Motor neuron (in vitro differentiated cells): ENCODE data around the gene PTPRD. TPM values are rescaled to one million over a fixed set of nuclear protein-coding genes. Genes with fewer than 3 reads are reported as not detected.
A peak's percentile ranks its signal among the peaks of the same experiment; 100 is the strongest.

Experiments used
- ATAC-seq, 8 experiments: fragments of 200-7000 bp; cut with Tn5 transposase; replicated peaks in 6 of 8; 2 replicates each; pipeline ENCODE4 v1.8.0; 2021; ENCODE audit warnings: mild to moderate bottlenecking in 8 of 8, moderate library complexity in 8 of 8
- H3K27ac ChIP-seq, 2 donors: fragments of 250-450 bp; sonication (Bioruptor Pico); 2 replicates each; pipeline ENCODE4 v1.9.0; 2021; ENCODE audit warnings: antibody characterized with exemption in 2 of 2, mild to moderate bottlenecking in 2 of 2, moderate library complexity in 1 of 2
- H3K4me1 ChIP-seq, 2 donors: fragments of 250-450 bp; sonication (Bioruptor Pico); replicated peaks in 1 of 2; 2 replicates each; pipeline ENCODE4 v1.6.1; 2021; ENCODE audit warnings: antibody characterized with exemption in 2 of 2, mild to moderate bottlenecking in 2 of 2, moderate library complexity in 1 of 2
- H3K4me3 ChIP-seq, 5 donors: fragments of 250-450 bp; sonication (Bioruptor Pico); 2 replicates each; pipeline ENCODE4 v1.9.0; 2021; ENCODE audit warnings: antibody characterized with exemption in 5 of 5, mild to moderate bottlenecking in 5 of 5, moderate library complexity in 4 of 5
- WGBS, 10 experiments: fragments of 450-650 bp; shearing (Covaris generic); methylation state at CpG; one replicate each; pipeline ENCODE4 v1.0.0; 2022; 5-methylcytosine and 5-hydroxymethylcytosine counted together
- in situ Hi-C, 9 experiments: fragments of 400-800 bp; cut with MboI; loops; one replicate each; pipeline ENCODE4 v1.15.0; 2021; ENCODE audit warnings: low sequenced_read_pairs in 9 of 9, low pct_unique_long_range_greater_than_20kb in 2 of 9; ENCODE audit not compliant: unreplicated experiment in 9 of 9
- total RNA-seq, 8 experiments: library from RNA; unstranded; fragments of 300-600 nt; gene quantifications; 2 replicates each; pipeline versions ENCODE4 v1.2.3 to v1.2.4, GENCODE V29; 2022

Gene PTPRD
- total RNA-seq, 8 experiments from 2014 or later, result 0.15 to 175 (median 72.8) TPM

- in situ Hi-C loops, result no loop called here
- Histone ChIP-seq H3K4me3 (no peak overlapping the region), H3K4me1 (no peaks in the 10 kb centered on the region), H3K27ac (no peak overlapping the region)
- ATAC-seq, result no peak
These were observed 1380.9 kb downstream of the PTPRD start for GRCh38 chr9:9231946-9232345.

DNA sequence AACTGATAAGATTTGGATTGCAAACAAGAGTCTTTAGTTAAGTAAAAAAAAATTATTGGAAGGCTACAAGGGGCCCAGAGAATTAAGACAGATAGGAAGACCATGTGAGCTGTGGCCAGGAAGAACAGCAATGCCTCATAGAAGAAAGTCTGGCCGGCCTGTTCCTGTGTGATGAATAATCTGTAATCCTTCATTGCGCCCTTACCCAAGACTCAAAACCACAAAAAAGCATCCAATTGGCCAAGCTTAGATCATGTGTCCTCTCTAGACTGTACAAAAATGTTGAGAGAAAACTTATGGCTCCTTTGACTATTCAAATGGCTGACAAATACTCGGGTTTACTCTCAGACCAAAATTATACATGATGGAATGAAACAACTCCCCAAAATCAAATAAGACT, 1383.5 kb downstream of the PTPRD start:
- in situ Hi-C loops, result no loop called here
- Histone ChIP-seq H3K4me1 (no peaks in the 10 kb centered on the region), H3K4me3 (no peak overlapping the region), H3K27ac (no peak overlapping the region)
- ATAC-seq, result no peak
- WGBS, 10 experiments, result 0 to 100% (median 88%) methylated on average over 1 to 3 of the region's 3 CpGs; no CpG with 5 or more reads in 1 of the 10 experiments

GRCh38 chr9:9223175-9223574, 1389.6 kb downstream of the PTPRD start:
- in situ Hi-C loops, result no loop called here
- no peak overlapping the region for H3K4me3 ChIP-seq
- H3K4me1 ChIP-seq, result peaks cover 0 to 5% of the 10 kb centered on the region in 2 donors
- no peak overlapping the region for H3K27ac ChIP-seq
- ATAC-seq, result peak in 1 of 8 experiments; percentile 62

DNA sequence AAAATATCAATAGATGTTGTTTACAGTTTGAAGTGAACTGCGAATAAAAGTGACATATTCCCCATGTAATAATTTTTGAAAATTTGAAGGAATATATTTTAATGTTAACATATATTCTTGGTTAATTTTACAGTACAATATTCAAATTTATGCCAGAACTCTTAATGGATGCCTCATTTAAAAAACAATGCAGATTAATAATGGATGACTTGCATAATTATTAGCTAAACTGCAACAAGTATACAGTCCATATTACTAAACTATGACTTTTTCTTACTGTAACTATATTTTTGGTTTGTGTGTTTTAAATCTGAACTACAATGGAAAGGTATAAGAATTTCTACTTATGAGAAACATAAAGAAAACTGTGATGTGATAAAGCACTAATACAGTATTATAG, 1390.1 kb downstream of the PTPRD start:
- WGBS, 10 experiments, result 0 to 100% (median 72%) methylated on average over 1 of the region's 1 CpG; no CpG with 5 or more reads in 2 of the 10 experiments
- Histone ChIP-seq H3K4me1 (peaks cover 0 to 5% of the 10 kb centered on the region in 2 donors), H3K27ac (no peak overlapping the region), H3K4me3 (no peak overlapping the region)
- ATAC-seq, result no peak
- in situ Hi-C loops, result no loop called here

DNA sequence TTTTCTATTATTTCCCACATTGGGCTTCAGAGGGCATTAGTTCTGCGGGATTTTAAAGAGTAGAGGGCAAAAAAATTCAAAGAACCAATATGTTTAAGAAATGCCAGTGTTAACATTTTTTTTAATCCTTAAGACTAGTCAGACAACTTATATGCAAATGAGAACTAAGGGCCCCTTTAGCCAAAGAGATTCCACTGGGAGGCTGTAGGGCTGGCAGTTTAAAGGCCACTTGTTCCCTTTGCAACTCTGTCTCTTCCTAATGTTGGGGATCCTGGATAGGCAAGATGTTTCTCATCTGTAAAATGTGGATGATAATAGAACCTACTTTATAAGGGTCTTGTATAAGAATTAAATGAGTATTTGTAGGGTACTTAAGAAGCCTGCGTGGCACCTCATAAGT, 1395.9 kb downstream of the PTPRD start:
- WGBS, 10 experiments, result 0 to 100% (median 56%) methylated on average over 1 to 2 of the region's 2 CpGs; no CpG with 5 or more reads in 1 of the 10 experiments
- H3K4me1 ChIP-seq, result no peaks in the 10 kb centered on the region
- no peak for ATAC-seq
- no peak overlapping the region for H3K4me3 ChIP-seq
- H3K27ac ChIP-seq, result no peak overlapping the region
- in situ Hi-C loops, result no loop called here

DNA sequence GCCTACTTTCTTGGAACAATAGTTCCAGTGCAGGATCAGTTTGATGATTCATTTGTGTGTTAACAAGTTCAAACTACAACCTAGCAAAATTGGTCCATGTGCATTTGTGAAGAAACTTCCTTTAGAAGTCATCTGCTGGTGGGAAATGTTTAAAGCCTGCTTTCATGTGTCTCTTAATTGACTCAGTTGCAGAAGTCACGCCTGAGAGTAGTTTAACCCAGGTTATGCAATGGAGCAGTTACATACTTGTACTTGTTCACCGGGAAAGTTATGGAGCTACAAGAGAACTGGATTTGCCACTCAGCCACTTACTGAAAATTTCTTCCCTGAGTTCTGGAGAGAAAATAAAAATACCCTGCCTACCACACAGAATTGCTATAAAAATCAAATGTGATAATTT, 1397.8 kb downstream of the PTPRD start:
- ATAC-seq, result no peak
- Histone ChIP-seq H3K27ac (no peak overlapping the region), H3K4me1 (no peaks in the 10 kb centered on the region), H3K4me3 (no peak overlapping the region)
- WGBS, 10 experiments, result 0 to 100% (median 88%) methylated on average over 1 to 2 of the region's 2 CpGs; no CpG with 5 or more reads in 3 of the 10 experiments
- in situ Hi-C loops, result no loop called here

GRCh38 chr9:9214066-9214465, 1398.7 kb downstream of the PTPRD start:
- H3K27ac ChIP-seq, result no peak overlapping the region
- H3K4me1 ChIP-seq, result no peaks in the 10 kb centered on the region
- in situ Hi-C loops, result no loop called here
- WGBS, 10 experiments, result 0 to 100% (median 72%) methylated on average over 1 to 6 of the region's 6 CpGs; no CpG with 5 or more reads in 1 of the 10 experiments
- no peak for ATAC-seq
- H3K4me3 ChIP-seq, result no peak overlapping the region

DNA sequence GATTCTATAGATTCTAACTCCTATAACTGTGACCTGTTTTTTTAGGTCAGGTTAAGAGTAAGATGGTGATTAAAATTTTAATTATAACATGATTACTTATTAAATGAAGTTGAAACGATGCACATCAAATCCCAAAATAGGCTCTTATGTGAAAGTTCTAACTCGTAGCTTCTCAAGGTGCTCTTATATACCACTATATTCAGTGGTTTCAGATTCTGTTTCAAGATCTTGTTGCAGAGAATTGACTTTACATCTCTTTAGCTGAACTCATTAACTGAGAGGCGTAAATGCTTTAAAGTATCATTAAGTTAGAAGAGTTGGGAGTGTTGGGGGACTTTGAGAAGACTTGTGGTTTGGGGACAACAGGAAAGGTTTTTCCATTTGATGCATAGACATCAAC, 1399.8 kb downstream of the PTPRD start:
- in situ Hi-C loops, result no loop called here
- Histone ChIP-seq H3K4me3 (no peak overlapping the region), H3K4me1 (no peaks in the 10 kb centered on the region), H3K27ac (no peak overlapping the region)
- no peak for ATAC-seq
- 0 to 100% (median 58%) methylated on average over 2 to 3 of the region's 3 CpGs; no CpG with 5 or more reads in 5 of the 10 experiments for WGBS, 10 experiments

DNA sequence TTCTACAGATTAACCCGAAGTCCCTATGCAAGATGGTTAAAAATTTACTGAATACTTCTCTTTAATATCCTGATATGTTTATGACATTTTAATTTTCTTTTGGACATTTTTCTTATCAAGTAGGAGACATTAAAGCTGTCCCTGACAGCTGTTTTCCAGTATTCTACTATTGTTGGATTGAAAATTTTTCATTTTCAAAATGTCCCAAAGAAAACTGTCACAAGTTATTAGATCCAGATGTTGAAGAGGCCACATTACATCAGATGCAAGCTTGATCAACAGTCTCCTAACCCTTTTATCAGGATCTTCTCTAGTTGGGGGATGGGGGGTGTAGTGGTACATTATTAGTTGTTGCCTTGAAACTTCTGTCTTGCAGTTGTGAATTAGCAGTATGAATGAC, 1410.5 kb downstream of the PTPRD start:
- in situ Hi-C loops, result no loop called here
- Histone ChIP-seq H3K4me3 (no peak overlapping the region), H3K27ac (no peak overlapping the region), H3K4me1 (peaks cover 0 to 3% of the 10 kb centered on the region in 2 donors)
- 0 to 100% (median 60%) methylated on average over 1 of the region's 1 CpG; no CpG with 5 or more reads in 3 of the 10 experiments for WGBS, 10 experiments
- ATAC-seq, result no peak

GRCh38 chr9:9186086-9186485, 1426.7 kb downstream of the PTPRD start:
- no peak overlapping the region for H3K27ac ChIP-seq
- no peak overlapping the region for H3K4me3 ChIP-seq
- no peak for ATAC-seq
- no peaks in the 10 kb centered on the region for H3K4me1 ChIP-seq
- WGBS, 10 experiments, result 0 to 100% (median 8%) methylated on average over 1 of the region's 1 CpG; no CpG with 5 or more reads in 4 of the 10 experiments
- in situ Hi-C loops, result no loop called here

DNA sequence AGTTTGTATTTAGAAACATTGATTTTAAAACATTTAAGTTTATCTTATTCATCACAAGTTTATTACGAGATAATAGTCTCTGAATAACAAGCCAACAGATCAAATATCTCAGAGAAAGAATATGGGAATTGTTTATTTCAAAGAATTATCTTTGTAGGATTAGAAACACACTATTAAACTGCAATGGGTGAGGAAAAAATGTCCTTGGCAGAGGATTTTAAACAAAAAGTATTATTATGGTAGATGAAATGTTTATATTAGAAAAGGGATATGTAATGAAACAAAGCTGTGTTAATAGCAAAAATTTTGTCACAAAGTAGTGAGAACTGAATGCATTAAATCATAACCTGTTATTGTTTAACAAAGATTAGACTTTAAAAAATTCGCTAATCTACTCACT, 1430.4 kb downstream of the PTPRD start:
- ATAC-seq, result no peak
- 0 to 100% (median 78%) methylated on average over 1 to 2 of the region's 2 CpGs for WGBS, 10 experiments
- H3K27ac ChIP-seq, result no peak overlapping the region
- no peaks in the 10 kb centered on the region for H3K4me1 ChIP-seq
- in situ Hi-C loops, result no loop called here
- H3K4me3 ChIP-seq, result no peak overlapping the region

DNA sequence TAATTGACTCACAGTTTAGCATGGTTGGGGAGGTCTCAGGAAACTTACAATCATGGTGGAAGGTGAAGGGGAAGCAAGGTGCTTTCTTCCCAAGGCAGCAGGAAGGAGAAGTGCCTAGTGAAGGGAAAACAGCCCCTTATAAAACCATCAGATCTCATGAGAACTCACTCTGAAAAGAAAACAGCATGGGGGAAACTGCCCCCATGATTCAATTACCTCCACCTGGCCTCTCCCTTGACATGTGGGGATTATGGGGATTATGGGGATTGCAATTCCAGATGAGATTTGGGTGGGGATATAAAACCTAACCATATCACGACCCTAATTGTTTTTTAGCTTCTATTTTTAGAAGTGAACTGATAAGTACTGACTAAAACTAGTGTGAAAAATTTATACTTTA, 1435.7 kb downstream of the PTPRD start:
- in situ Hi-C loops, result no loop called here
- ATAC-seq, result no peak
- Histone ChIP-seq H3K27ac (no peak overlapping the region), H3K4me1 (peaks cover 0 to 3% of the 10 kb centered on the region in 2 donors), H3K4me3 (no peak overlapping the region)
- WGBS, 10 experiments, result 0 to 86% (median 43%) methylated on average over 1 of the region's 1 CpG; no CpG with 5 or more reads in 4 of the 10 experiments

GRCh38 chr9:9174358-9174757, 1438.4 kb downstream of the PTPRD start:
- no peak for ATAC-seq
- H3K27ac ChIP-seq, result no peak overlapping the region
- peaks cover 6 to 24% of the 10 kb centered on the region in 2 donors for H3K4me1 ChIP-seq
- no peak overlapping the region for H3K4me3 ChIP-seq
- in situ Hi-C loops, result no loop called here

GRCh38 chr9:9173264-9173663, 1439.5 kb downstream of the PTPRD start:
- 0 to 100% (median 0%) methylated on average over 1 of the region's 1 CpG; no CpG with 5 or more reads in 5 of the 10 experiments for WGBS, 10 experiments
- in situ Hi-C loops, result no loop called here
- Histone ChIP-seq H3K4me1 (peaks cover 6 to 24% of the 10 kb centered on the region in 2 donors), H3K4me3 (no peak overlapping the region), H3K27ac (no peak overlapping the region)
- peak in 2 of 8 experiments; percentile 58 for ATAC-seq
